HG03571 (cell line): ENCODE data around the gene CNST.
A peak's percentile ranks its signal among the peaks of the same experiment; 100 is the strongest.

Experiments used
- ATAC-seq: cut with Tn5 transposase; IDR thresholded peaks from one replicate; pipeline ENCODE4 v1.9.1; 2021; ENCODE audit not compliant: unreplicated experiment

CNST gene

GRCh38 chr1:246566128-246566812 is at the start of gene CNST, which contains the start of gene TFB2M:
Gene CNST, plus strand, starts transcription at chr1:246566456. Its CDS starts 25,107 bp downstream, at chr1:246591563.
Gene TFB2M, minus strand, starts transcription at chr1:246566261. Its CDS starts 123 bp downstream, at chr1:246566138.
- peak; percentile 94 for ATAC-seq

GRCh38 chr1:246517391-246517790 is 48.9 kb upstream of the CNST start:
- no peak for ATAC-seq

GRCh38 chr1:246518456-246519205 is 47.6 kb upstream of the CNST start:
- ATAC-seq = no peak

GRCh38 chr1:246519514-246519913 is 46.7 kb upstream of the CNST start:
- ATAC-seq = no peak

GRCh38 chr1:246526380-246526779 is 39.9 kb upstream of the CNST start:
- no peak for ATAC-seq

DNA sequence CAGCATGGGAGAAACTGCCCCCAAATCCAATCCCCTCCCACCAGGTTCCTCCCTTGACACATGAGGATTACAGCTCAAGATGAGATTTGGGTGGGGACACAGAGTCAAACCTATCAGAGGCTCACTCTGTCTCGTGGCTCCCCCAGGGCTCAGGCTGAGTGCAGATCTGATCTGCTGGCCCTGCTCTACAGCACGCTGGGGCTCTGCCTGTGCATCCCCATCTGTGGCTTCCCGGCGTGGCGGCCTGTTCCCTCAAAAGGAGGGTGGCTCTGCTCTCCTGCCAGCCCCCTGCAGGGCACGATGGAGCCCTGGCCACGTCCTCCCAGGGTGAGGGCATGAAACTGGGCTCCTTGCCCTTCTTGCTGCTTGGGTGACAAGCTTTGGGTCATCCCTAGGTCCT is 39.3 kb upstream of the CNST start:
- no peak for ATAC-seq

DNA sequence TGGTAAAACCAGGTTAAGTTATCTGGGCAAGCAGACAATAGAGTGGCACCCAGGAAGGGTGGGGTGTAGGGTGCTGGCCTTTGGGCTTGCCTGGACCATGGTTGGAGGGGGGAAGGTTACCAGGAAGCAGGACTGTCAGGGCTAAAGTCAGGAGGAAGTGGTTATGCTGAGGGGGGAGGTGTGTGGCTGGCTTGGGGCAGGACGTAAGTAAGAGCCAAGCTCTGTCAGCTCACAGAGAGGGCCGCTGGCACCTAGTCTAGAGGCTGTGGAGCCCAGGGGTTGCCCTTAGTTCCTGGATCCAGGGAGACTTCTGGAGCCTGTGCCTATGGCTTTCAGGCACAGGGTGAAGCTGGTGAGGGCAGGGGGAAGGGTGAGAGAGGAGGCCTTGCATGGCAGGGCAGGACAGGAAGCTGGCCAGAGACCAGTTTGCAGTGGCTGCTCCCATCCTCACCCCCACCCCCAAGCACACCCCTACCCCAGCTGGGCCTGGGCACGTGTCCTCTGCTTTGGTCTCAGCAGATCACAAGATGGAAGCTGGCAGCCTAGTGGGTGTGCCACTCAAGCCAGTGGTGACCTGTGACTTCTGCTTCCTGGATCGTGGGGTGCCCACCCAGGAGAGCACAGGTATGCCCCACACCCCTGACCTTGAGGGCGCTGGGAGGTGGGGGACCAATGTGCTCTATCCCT is 38.7 kb upstream of the CNST start:
- ATAC-seq = no peak

- ATAC-seq = no peak
Measured at GRCh38 chr1:246528933-246529731, 37.1 kb upstream of the CNST start.

- no peak for ATAC-seq
Measured at GRCh38 chr1:246530482-246530881, 35.8 kb upstream of the CNST start.

GRCh38 chr1:246532519-246532918 is 33.7 kb upstream of the CNST start:
- no peak for ATAC-seq

DNA sequence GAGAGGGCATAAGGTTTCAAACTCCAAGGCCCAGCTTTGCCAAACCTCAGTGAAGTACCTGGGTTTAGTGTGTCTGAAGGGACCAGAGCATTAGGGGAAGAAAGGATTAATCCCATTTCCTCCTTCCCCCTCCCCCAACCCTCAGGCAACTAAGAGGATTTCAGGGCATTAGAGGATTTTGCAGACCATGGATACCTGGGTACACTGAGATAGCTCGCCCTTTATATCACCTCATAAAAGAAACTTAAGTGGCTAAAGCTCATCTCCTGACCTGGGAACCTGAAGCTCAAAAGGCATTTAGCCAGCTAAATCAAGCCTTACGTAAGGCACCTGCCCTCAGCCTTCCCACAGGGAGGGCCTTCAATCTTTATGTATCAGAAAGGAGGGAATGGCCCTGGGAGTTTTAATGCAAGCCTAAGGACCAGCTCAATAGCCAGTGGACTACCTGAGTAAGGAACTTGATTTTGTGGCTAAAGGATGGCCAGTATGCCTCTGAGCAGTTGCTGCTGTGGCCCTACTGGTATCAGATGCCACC is 32.8 kb upstream of the CNST start:
- ATAC-seq = no peak

- no peak for ATAC-seq
Measured at GRCh38 chr1:246534114-246534513, 32.1 kb upstream of the CNST start.

DNA sequence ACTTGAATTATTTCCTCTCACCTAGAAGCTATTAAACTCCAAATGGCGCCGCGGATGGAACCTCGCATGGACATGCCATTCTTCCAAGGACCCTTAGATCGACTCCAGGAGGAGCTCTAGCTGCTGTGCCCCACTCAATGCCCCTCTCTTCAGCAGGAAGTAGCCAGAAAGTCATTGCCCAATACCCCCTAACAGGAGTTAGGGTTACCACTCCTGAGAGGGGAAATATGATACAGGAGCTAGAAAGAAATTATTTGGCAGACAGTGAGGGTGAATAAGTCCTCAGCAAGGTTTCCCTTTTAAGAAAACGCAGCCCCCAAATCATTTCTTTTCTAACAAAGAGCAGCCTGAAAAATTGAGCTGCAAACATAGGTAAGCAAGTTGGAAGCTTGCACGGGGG is 28.8 kb upstream of the CNST start:
- no peak for ATAC-seq

DNA sequence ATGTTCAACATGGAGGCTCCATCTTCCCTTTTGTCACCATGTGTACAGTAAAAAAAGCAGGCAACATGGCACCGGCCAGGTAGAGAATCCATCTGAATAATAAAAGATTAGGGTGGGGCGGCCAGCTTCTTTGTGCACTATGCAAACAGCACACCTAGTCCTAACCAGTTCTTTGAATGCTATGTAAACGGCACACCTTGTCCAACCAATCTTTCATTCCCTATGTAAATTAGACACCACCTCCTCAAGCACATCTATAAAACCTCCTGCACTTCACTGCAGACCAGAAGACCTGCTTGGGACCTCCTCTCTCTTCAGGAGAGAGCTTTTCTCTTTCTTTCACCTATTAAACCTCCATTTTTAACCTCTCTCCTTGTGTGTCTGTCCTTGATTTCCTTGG is 28.4 kb upstream of the CNST start:
- no peak for ATAC-seq

- ATAC-seq = no peak
Measured at GRCh38 chr1:246540738-246541491, 25.3 kb upstream of the CNST start.

- ATAC-seq = no peak
Measured at GRCh38 chr1:246544001-246544400, 22.3 kb upstream of the CNST start.

DNA sequence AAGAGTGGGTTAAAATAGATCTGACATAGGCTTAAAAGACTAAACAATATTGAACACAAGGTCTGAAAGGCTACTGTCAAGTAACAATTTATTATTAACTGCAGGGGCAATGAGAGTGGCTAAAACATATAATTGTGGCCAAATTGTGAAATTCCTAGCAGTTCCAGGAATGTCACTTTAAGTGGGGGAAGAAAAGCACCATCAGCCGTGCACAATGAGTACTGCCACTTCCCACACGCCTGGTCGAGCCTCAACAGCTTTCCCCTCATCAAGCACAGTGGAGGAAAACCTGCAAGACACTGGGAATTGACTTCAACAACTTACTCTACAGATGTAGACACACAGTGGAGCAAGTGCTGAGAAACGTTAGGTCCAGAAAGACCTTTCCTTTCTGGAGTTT is 16.6 kb upstream of the CNST start:
- no peak for ATAC-seq

GRCh38 chr1:246550402-246550801 is 15.9 kb upstream of the CNST start:
- ATAC-seq = no peak

DNA sequence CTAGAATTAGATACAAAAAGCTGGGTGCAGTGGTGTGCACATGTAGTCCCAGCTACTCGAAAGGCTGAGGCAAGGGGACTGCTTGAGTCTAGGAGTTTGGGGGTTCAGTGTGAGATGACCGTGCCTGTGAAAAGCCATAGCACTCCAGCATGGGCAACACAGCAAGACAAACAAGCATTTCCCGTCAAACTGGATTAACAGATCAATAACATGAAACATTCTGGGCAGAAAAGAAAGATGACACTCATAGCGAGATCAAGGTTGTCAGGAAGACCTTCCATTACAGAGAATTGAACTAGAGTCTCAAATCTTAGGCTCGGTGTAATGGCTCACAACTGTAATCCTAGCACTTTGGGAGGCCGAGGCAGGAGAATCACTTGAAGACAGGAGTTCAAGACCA is 14.1 kb upstream of the CNST start:
- no peak for ATAC-seq

GRCh38 chr1:246554201-246554600 is 12.1 kb upstream of the CNST start:
- ATAC-seq = no peak
